Kidney (tissue), 14 donors: ENCODE data around the gene PGF. TPM values are rescaled to one million over a fixed set of nuclear protein-coding genes. Genes with fewer than 3 reads are reported as not detected.
"Not testable (repeated sequence)": the region's sequence is repeated elsewhere in the genome, so short reads cannot be mapped to it uniquely, and the experiment has no call there.

Source experiments
- DNase-seq, 5 donors: peaks; one replicate each; pipeline ENCODE4 v3.0.0-alpha.2; 2013 to 2020
- FAIRE-seq: peaks from 2 replicates; lab custom pipeline; 2012; peaks lifted over from hg19 to GRCh38; lab: Jason Lieb, UNC
- H3K27ac ChIP-seq, 2 donors: one replicate each; pipeline ENCODE4 v1.7.0; 2013; ENCODE audit warnings: low read depth in 2 of 2, low read length in 2 of 2, inconsistent platforms in 1 of 2
- H3K27me3 ChIP-seq: one replicate; pipeline ENCODE4 v1.7.1; 2013; ENCODE audit warnings: low read length, inconsistent platforms; ENCODE audit not compliant: control insufficient read depth, insufficient read depth
- H3K36me3 ChIP-seq, 3 donors: one replicate each; pipeline versions ENCODE4 v1.7.0 to v1.7.1; 2013; ENCODE audit warnings: low read length in 3 of 3, control low read depth in 1 of 3, inconsistent platforms in 1 of 3; ENCODE audit not compliant: insufficient read depth in 3 of 3, control insufficient read depth in 2 of 3
- H3K4me1 ChIP-seq, 3 donors: one replicate each; pipeline versions ENCODE4 v1.7.0 to v1.7.1; 2013; ENCODE audit warnings: low read length in 3 of 3, inconsistent platforms in 1 of 3, low read depth in 1 of 3; ENCODE audit not compliant: control insufficient read depth in 2 of 3, insufficient read depth in 2 of 3
- H3K4me3 ChIP-seq, 3 donors: one replicate each; pipeline versions ENCODE4 v1.7.0 to v1.8.1; 2013; ENCODE audit warnings: low read length in 3 of 3, control low read depth in 1 of 3, inconsistent platforms in 1 of 3
- H3K9ac ChIP-seq, 3 donors: one replicate each; pipeline versions ENCODE4 v1.7.0 to v1.7.1; 2013; ENCODE audit warnings: low read length in 3 of 3, control low read depth in 1 of 3, inconsistent platforms in 1 of 3
- H3K9me3 ChIP-seq, 3 donors: one replicate each; pipeline versions ENCODE4 v1.7.0 to v1.7.1; 2013; ENCODE audit warnings: low read length in 3 of 3, control low read depth in 1 of 3, inconsistent platforms in 1 of 3; ENCODE audit not compliant: control insufficient read depth in 2 of 3, insufficient read depth in 1 of 3
- intact Hi-C: fragments of 100-400 bp; cut with DNase I; formaldehyde crosslinking; loops from one replicate; pipeline ENCODE4 v1.11.1; 2022
- polyA plus RNA-seq: library from polyadenylated mRNA; stranded (reverse); fragments of 350-450 nt; fragmentation: Illumina TruSeq; extraction: RNeasy Lipid Tissue Mini Kit (QIAGEN cat#74804); gene quantifications from one replicate; pipeline ENCODE4 v1.2.3, GENCODE V29; 2014; ENCODE audit warnings: low read depth, low replicate concordance; ENCODE audit not compliant: insufficient read depth
- total RNA-seq: library from RNA; stranded (reverse); fragmentation: NEBNext Ultra II Directional; extraction: Animal tissue kit (Norgen Biotek cat#: 25700); gene quantifications from one replicate; pipeline ENCODE4 v1.2.1, GENCODE V29; 2021
- TF ChIP-seq, protein P1 (sequence below): IDR thresholded peaks from 3 replicates; pipeline ENCODE4 v1.5.1; 2012; ENCODE audit warnings: mild to moderate bottlenecking, moderate library complexity, borderline replicate concordance; ENCODE audit not compliant: insufficient read depth; ENCODE audit errors: extremely low read depth
- donor health status: control.
- donor health status: control.
- donor health status: control.
- donor health status: control.
- donor health status: control.
- donor health status: DM: yes; HTN: yes; CAD: no.
- donor health status: Normal renal cell carcinoma (clear cell type).

PGF gene
- total and polyA plus RNA-seq, 2 donors from 2014 or later = 9.3 to 12.1 TPM

DNA sequence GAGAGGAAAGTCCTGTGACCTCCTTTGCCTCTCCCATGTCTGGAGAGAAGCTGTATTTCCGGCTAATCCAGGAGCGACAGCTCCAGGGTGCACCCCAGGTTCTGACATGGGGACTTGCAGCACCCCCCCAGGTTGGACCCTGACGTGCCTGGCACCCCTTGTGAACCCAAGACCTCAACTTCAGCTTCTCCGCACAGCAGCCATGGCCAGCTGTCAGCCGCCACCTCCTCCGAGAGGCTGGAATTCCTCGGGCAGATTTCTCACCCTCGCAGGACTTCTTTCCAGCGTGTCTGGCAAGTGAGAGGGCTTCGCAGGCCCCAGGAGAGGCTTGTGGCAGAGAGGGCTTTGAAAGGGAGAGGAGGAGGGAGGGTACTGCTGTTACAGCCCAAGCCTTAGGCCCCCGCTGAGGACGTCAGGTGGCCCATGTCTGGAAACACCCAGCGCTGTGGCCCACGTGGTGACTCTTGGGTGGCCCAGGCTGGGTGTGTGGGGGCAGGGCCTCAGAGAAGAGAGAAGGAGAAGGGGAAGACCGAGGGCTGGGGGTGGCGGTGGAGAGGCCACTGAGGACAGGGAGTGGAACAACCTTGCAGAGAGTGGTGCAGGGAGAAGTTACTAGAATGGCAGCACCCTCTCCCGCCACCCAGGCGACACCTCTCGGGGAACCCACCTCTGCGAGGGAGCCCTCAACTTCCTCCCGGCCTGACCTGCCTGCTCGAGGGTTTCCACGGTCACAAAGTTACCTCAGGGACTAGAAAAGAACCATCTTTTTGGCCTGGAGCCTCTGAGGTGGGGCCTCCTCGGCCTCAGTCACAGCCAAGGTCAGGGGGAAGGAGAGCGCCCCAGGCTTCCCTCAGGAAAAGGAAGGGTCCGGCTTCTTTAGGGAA lies 20.7 kb downstream of the PGF start:
- Histone ChIP-seq H3K4me1 (peaks cover 0 to 4% (median 0%) of the 10 kb centered on the region in 3 donors), H3K36me3 (no peaks in the 10 kb centered on the region), H3K9me3 (no peaks in the 10 kb centered on the region), H3K27ac (no peak overlapping the region), H3K4me3 (no peak overlapping the region), H3K9ac (no peak overlapping the region), H3K27me3 (no peaks in the 10 kb centered on the region)
- TF ChIP-seq, protein P1, sequence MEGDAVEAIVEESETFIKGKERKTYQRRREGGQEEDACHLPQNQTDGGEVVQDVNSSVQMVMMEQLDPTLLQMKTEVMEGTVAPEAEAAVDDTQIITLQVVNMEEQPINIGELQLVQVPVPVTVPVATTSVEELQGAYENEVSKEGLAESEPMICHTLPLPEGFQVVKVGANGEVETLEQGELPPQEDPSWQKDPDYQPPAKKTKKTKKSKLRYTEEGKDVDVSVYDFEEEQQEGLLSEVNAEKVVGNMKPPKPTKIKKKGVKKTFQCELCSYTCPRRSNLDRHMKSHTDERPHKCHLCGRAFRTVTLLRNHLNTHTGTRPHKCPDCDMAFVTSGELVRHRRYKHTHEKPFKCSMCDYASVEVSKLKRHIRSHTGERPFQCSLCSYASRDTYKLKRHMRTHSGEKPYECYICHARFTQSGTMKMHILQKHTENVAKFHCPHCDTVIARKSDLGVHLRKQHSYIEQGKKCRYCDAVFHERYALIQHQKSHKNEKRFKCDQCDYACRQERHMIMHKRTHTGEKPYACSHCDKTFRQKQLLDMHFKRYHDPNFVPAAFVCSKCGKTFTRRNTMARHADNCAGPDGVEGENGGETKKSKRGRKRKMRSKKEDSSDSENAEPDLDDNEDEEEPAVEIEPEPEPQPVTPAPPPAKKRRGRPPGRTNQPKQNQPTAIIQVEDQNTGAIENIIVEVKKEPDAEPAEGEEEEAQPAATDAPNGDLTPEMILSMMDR = no peak
- FAIRE-seq = no peak
- DNase-seq = peak in 2 of 5 donors; percentile 61 to 73
- intact Hi-C loops = no loop called here

DNA sequence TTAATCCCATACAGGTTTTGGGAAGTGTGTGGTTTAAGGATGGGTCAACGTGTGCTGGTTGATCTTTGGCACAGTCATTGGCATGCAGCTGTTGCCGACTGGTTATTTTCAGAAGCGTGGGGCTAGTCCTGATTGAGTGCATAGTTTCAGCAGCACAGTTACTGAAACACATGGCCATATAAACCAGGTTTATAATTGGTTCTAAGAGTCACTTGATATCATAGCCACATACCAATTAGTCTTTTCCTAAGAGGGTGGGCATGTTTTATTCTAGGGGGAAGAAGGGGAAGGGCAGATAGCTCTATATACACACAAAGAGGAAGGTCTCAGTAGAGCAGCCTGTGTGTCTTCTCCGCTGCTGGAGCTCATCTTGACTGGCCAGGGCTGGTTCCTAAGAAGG lies 21.4 kb downstream of the PGF start:
- TF ChIP-seq, protein P1 = no peak
- no peak for DNase-seq
- no peak overlapping the region for H3K27ac ChIP-seq
- intact Hi-C loops = no loop called here
- no peak for FAIRE-seq
- H3K9ac ChIP-seq = no peak overlapping the region
- no peaks in the 10 kb centered on the region for H3K4me1 ChIP-seq
- no peaks in the 10 kb centered on the region for H3K9me3 ChIP-seq
- no peaks in the 10 kb centered on the region for H3K27me3 ChIP-seq
- H3K36me3 ChIP-seq = no peaks in the 10 kb centered on the region
- no peak overlapping the region for H3K4me3 ChIP-seq

- H3K4me3 ChIP-seq, intact Hi-C loops, H3K9ac ChIP-seq, H3K4me1 ChIP-seq, H3K27me3 ChIP-seq, FAIRE-seq, H3K9me3 ChIP-seq, H3K36me3 ChIP-seq, H3K27ac ChIP-seq, DNase-seq: not testable (repeated sequence)
Measured at GRCh38 chr14:74932936-74933335, 22.5 kb downstream of the PGF start.

DNA sequence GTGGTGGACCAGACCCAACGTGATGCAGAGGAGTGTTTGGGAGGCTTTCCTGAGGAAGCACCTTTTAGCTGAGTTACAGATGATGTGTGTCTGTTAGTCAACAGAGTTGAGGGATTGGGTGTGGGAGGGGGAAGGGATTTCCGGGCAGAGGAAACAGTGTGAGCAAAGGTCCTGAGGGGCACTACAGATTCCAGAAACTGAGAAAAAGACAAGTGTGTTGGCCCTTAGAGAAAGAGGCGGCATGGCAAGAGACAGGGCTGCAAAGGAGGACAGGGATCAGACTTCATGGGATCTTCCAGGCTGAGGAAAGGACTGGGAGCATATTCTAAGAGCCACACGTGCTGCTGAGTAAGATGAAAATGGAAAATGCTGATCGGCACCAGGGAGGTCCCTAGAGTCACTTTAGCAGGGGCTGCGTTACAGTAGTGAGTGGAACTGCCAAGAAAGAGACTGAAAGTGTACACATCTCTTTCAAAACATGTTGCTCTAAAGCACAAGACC lies 22.9 kb downstream of the PGF start:
- no peak overlapping the region for H3K9ac ChIP-seq
- H3K4me3 ChIP-seq = no peak overlapping the region
- no peaks in the 10 kb centered on the region for H3K9me3 ChIP-seq
- peak in 2 of 5 donors; percentile 27 to 37 for DNase-seq
- H3K27me3 ChIP-seq = no peaks in the 10 kb centered on the region
- H3K36me3 ChIP-seq = no peaks in the 10 kb centered on the region
- no peak overlapping the region for H3K27ac ChIP-seq
- TF ChIP-seq, protein P1 = no peak
- no peak for FAIRE-seq
- H3K4me1 ChIP-seq = no peaks in the 10 kb centered on the region
- intact Hi-C loops = no loop called here

DNA sequence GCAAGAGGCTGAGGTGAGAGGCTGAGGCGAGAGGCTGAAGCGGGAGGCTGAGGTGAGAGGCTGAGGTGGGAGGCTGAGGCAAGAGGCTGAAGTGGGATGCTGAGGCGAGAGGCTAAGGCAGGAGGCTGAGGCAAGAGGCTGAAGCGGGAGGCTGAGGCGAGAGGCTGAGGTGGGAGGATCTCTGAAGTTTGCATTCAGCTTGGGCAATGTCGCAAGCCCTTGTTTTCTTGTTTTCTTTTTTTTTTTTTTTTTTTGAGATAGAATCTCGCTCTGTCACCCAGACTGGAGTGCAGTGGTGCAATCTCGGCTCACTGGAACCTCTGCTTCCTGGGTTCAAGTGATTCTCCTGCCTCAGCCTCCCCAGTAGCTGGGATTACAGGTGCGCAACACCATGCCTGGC lies 23.7 kb downstream of the PGF start:
- H3K4me3 ChIP-seq, DNase-seq, intact Hi-C loops, H3K27me3 ChIP-seq, H3K36me3 ChIP-seq, H3K9ac ChIP-seq, H3K9me3 ChIP-seq, H3K4me1 ChIP-seq, FAIRE-seq, H3K27ac ChIP-seq: not testable (repeated sequence)
